A549 (cell line): ENCODE data around the gene MRPS34. TPM values are rescaled to one million over a fixed set of nuclear protein-coding genes. Genes with fewer than 3 reads are reported as not detected.

Source experiments
- ATAC-seq, 2 experiments: fragments of 200-7000 bp in 1 of 2; fragments of >200 bp in 1 of 2; cut with Nextera tagmentation in 1 of 2; cut with Tn5 transposase in 1 of 2; 3 replicates each; pipeline versions ENCODE4 v1.8.0 to v1.9.1; 2018 to 2020; ENCODE audit warnings: mild to moderate bottlenecking in 1 of 2, moderate library complexity in 1 of 2
- CTCF ChIA-PET: fragments of 300-600 bp; sonication (Branson Sonifier 250); formaldehyde crosslinking; extraction: SDS; loops from one replicate; lab custom pipeline; 2021; ENCODE audit warnings: antibody characterized with exemption, inconsistent platforms; lab: Yijun Ruan, JAX
- POLR2A ChIA-PET: fragments of 350-600 bp; formaldehyde crosslinking; extraction: SDS; loops from one replicate; lab custom pipeline; 2021; ENCODE audit warnings: antibody characterized with exemption, inconsistent platforms; lab: Yijun Ruan, JAX
- DNase-seq, 2 experiments: peaks; one replicate each; pipeline versions ENCODE4 v3.0.0 to v3.0.0-alpha.2; 2011 to 2016; ENCODE audit warnings: low read depth in 1 of 2, low spot score in 1 of 2
- FAIRE-seq: peaks from 2 replicates; lab custom pipeline; 2011; peaks lifted over from hg19 to GRCh38; lab: Jason Lieb, UNC
- H3K27ac ChIP-seq, 2 experiments: fragments of >200 bp; sonication (Bioruptor Twin); formaldehyde crosslinking; 3 replicates each; pipeline ENCODE4 v1.5.1; 2016 to 2017
- H3K4me1 ChIP-seq: fragments of >200 bp; sonication (Bioruptor Twin); formaldehyde crosslinking; 3 replicates; pipeline ENCODE4 v1.6.1; 2016
- H3K4me2 ChIP-seq: fragments of >200 bp; sonication (Bioruptor Twin); formaldehyde crosslinking; 3 replicates; pipeline ENCODE4 v1.6.1; 2016
- H3K4me3 ChIP-seq: fragments of >200 bp; sonication (Bioruptor Twin); formaldehyde crosslinking; 3 replicates; pipeline ENCODE4 v1.5.1; 2016
- H3K9me3 ChIP-seq: fragments of >200 bp; sonication (Bioruptor Twin); formaldehyde crosslinking; 3 replicates; pipeline ENCODE4 v1.6.1; 2016
- CHD2 ChIP-seq: fragments of 150-350 bp; IDR thresholded peaks from 2 replicates; pipeline ENCODE4 v1.6.1; 2014; ENCODE audit warnings: low read length; ENCODE audit not compliant: partially characterized antibody
- CHD4 ChIP-seq: fragments of 200-600 bp; sonication (generic); IDR thresholded peaks from 2 replicates; pipeline ENCODE4 v1.6.1; 2016; ENCODE audit warnings: antibody characterized with exemption, mild to moderate bottlenecking, borderline replicate concordance
- EHMT2 ChIP-seq: fragments of 200-600 bp; sonication (generic); IDR thresholded peaks from 2 replicates; pipeline ENCODE4 v1.6.1; 2016; ENCODE audit warnings: antibody characterized with exemption, low read depth, mild to moderate bottlenecking, moderate library complexity
- ESRRA ChIP-seq: fragments of 150-350 bp; IDR thresholded peaks from 2 replicates; pipeline ENCODE4 v1.6.1; 2014; ENCODE audit warnings: mild to moderate bottlenecking, low read length, borderline replicate concordance
- FOSL2 ChIP-seq, 2 experiments: fragments of 450-650 bp in 1 of 2; fragments of >200 bp in 1 of 2; sonication (Bioruptor Twin) in 1 of 2; formaldehyde crosslinking; IDR thresholded peaks; 2 replicates each; pipeline versions ENCODE4 v1.5.0 to v1.6.1; 2016 to 2020; ENCODE audit warnings: mild to moderate bottlenecking in 1 of 2, moderate library complexity in 1 of 2
- GATA3 ChIP-seq: IDR thresholded peaks from 2 replicates; pipeline ENCODE4 v1.6.1; 2012; ENCODE audit warnings: borderline replicate concordance
- HEYL ChIP-seq: fragments of 250-450 bp; sonication (Bioruptor Pico); IDR thresholded peaks from 2 replicates; pipeline ENCODE4 v1.8.0; 2021; ENCODE audit warnings: mild to moderate bottlenecking, moderate library complexity
- HOXB13 ChIP-seq: fragments of 250-450 bp; sonication (Bioruptor Pico); IDR thresholded peaks from 2 replicates; pipeline ENCODE4 v1.5.0; 2020; ENCODE audit warnings: low read depth, mild to moderate bottlenecking, moderate library complexity
- JUNB ChIP-seq: fragments of >200 bp; sonication (Bioruptor Twin); formaldehyde crosslinking; IDR thresholded peaks from 2 replicates; pipeline ENCODE4 v1.6.1; 2016
- MAFK ChIP-seq: fragments of 450-650 bp; IDR thresholded peaks from 2 replicates; pipeline ENCODE4 v1.6.1; 2014; ENCODE audit not compliant: partially characterized antibody
- MYC ChIP-seq: IDR thresholded peaks from 2 replicates; pipeline ENCODE4 v1.6.1; 2012; ENCODE audit warnings: mild to moderate bottlenecking, inconsistent platforms, low read length, improper control_type of control experiment, borderline replicate concordance
- POLR2A ChIP-seq: IDR thresholded peaks from 2 replicates; pipeline ENCODE4 v1.6.1; 2012; ENCODE audit warnings: mild to moderate bottlenecking, low read length
- RAD21 ChIP-seq, 2 experiments: fragments of >200 bp in 1 of 2; sonication (Bioruptor Twin) in 1 of 2; formaldehyde crosslinking in 1 of 2; IDR thresholded peaks in 1 of 2; conservative IDR thresholded peaks in 1 of 2; 2 replicates in 1 of 2; 3 replicates in 1 of 2; pipeline ENCODE4 v1.6.1; 2012 to 2018; ENCODE audit warnings: inconsistent platforms in 1 of 2
- RCOR1 ChIP-seq: fragments of 150-350 bp; IDR thresholded peaks from 2 replicates; pipeline ENCODE4 v1.6.1; 2014; ENCODE audit warnings: antibody characterized with exemption, low read length, low read depth
- RFX5 ChIP-seq: fragments of 450-650 bp; IDR thresholded peaks from 2 replicates; pipeline ENCODE4 v1.7.1; 2014; ENCODE audit warnings: antibody characterized with exemption, mild to moderate bottlenecking, moderate library complexity
- SMC3 ChIP-seq: fragments of >200 bp; sonication (Bioruptor Twin); formaldehyde crosslinking; IDR thresholded peaks from 3 replicates; pipeline ENCODE4 v1.6.1; 2018; ENCODE audit warnings: inconsistent platforms
- TFCP2L1 ChIP-seq: fragments of 250-450 bp; sonication (Bioruptor Pico); IDR thresholded peaks from 2 replicates; pipeline ENCODE4 v1.5.0; 2021; ENCODE audit warnings: mild to moderate bottlenecking
- ZFP36 ChIP-seq: fragments of 450-650 bp; IDR thresholded peaks from 2 replicates; pipeline ENCODE4 v1.6.1; 2014; ENCODE audit warnings: borderline replicate concordance; ENCODE audit not compliant: partially characterized antibody
- ZNF302 ChIP-seq: fragments of 250-450 bp; sonication (Bioruptor Pico); IDR thresholded peaks from 2 replicates; pipeline ENCODE4 v1.9.0; 2021; ENCODE audit warnings: inconsistent platforms, mild to moderate bottlenecking, moderate library complexity
- WGBS: methylation state at CpG from one replicate; pipeline ENCODE4 v1.1.6; 2017; ENCODE audit errors: missing lambda C conversion rate; 5-methylcytosine and 5-hydroxymethylcytosine counted together
- polyA plus RNA-seq, 4 experiments: library from polyadenylated mRNA; depleted of rRNA in 3 of 4; stranded (reverse); fragments of >200 nt; fragmentation: RNase III in 1 of 4; extraction: RNeasy Plus Mini Kit Qiagen cat#74134 plus additional on column Dnase treatment in 1 of 4; gene quantifications; 2 replicates in 3 of 4; 3 replicates in 1 of 4; pipeline ENCODE4 v1.2.3, GENCODE V29; 2011 to 2017
- TF ChIP-seq, protein P1 (sequence below): fragments of >200 bp; sonication (Bioruptor Twin); formaldehyde crosslinking; IDR thresholded peaks from 3 replicates; pipeline ENCODE4 v1.6.1; 2016
- TF ChIP-seq, protein P2 (sequence below): fragments of 450-650 bp; IDR thresholded peaks from 2 replicates; pipeline ENCODE4 v1.6.1; 2014; ENCODE audit warnings: antibody characterized with exemption
- TF ChIP-seq, protein P3 (sequence below): IDR thresholded peaks from 2 replicates; pipeline ENCODE4 v1.6.1; 2012
- TF ChIP-seq, protein P4 (sequence below): fragments of 150-350 bp; IDR thresholded peaks from 2 replicates; pipeline ENCODE4 v1.6.1; 2014; ENCODE audit warnings: low read depth, mild to moderate bottlenecking, low read length

MRPS34 gene
- polyA plus RNA-seq, 2 of the 4 experiments (the other 2 are of a cell fraction) = 118 to 220 TPM

DNA sequence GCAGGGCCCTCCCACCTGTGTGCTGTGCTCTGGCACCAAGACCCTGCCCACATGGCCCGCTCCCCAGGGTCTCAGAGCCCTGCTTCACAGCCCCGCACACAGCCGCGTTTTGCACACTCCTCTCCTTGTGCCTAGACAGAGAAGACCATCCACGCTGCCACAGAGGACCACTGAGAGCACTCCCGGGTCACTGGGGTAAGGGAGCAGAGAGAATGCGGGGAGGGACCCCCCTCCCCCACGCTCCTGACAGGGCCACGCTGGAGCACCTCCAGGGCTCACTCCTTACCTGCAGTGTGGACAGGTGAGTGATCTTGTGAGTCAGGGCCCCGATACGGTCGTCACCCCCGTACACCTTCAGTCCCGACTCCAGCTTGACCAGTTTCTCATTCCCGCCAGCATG is 46.7 kb upstream of the MRPS34 start:
- FAIRE-seq = no peak
- Histone ChIP-seq H3K27ac (no peak overlapping the region), H3K9me3 (no peaks in the 10 kb centered on the region), H3K4me1 (no peaks in the 10 kb centered on the region), H3K4me3 (no peak overlapping the region), H3K4me2 (no peak overlapping the region)
- CTCF ChIA-PET = no interaction called here
- DNase-seq = no peak
- WGBS = 93% methylated on average over 15 of the region's 15 CpGs
- POLR2A ChIA-PET = no interaction called here
- ATAC-seq = no peak
- TF ChIP-seq SMC3 (no peak), TFCP2L1 (no peak), CHD4 (no peak), RAD21 (conservative IDR thresholded peaks at IDR 0.05 in 1 of 2, IDR thresholded peaks at IDR 0.05 in 1 of 2) (no peak), POLR2A (no peak), MYC (no peak), CHD2 (no peak), HOXB13 (CRISPR knock-in tag) (no peak), ZNF302 (no peak), RCOR1 (no peak), FOSL2 (IDR thresholded peaks at IDR 0.05) (no peak), FOSL2 (CRISPR knock-in tag; IDR thresholded peaks at IDR 0.05) (no peak), HEYL (CRISPR knock-in tag) (no peak), ESRRA (no peak), MAFK (no peak)
- TF ChIP-seq, protein P1, sequence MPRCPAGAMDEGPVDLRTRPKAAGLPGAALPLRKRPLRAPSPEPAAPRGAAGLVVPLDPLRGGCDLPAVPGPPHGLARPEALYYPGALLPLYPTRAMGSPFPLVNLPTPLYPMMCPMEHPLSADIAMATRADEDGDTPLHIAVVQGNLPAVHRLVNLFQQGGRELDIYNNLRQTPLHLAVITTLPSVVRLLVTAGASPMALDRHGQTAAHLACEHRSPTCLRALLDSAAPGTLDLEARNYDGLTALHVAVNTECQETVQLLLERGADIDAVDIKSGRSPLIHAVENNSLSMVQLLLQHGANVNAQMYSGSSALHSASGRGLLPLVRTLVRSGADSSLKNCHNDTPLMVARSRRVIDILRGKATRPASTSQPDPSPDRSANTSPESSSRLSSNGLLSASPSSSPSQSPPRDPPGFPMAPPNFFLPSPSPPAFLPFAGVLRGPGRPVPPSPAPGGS = no peak
- TF ChIP-seq, protein P2, sequence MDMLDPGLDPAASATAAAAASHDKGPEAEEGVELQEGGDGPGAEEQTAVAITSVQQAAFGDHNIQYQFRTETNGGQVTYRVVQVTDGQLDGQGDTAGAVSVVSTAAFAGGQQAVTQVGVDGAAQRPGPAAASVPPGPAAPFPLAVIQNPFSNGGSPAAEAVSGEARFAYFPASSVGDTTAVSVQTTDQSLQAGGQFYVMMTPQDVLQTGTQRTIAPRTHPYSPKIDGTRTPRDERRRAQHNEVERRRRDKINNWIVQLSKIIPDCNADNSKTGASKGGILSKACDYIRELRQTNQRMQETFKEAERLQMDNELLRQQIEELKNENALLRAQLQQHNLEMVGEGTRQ = no peak
- TF ChIP-seq, protein P3, sequence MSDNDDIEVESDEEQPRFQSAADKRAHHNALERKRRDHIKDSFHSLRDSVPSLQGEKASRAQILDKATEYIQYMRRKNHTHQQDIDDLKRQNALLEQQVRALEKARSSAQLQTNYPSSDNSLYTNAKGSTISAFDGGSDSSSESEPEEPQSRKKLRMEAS = no peak
- TF ChIP-seq, all 56 proteins: peak for 0

DNA sequence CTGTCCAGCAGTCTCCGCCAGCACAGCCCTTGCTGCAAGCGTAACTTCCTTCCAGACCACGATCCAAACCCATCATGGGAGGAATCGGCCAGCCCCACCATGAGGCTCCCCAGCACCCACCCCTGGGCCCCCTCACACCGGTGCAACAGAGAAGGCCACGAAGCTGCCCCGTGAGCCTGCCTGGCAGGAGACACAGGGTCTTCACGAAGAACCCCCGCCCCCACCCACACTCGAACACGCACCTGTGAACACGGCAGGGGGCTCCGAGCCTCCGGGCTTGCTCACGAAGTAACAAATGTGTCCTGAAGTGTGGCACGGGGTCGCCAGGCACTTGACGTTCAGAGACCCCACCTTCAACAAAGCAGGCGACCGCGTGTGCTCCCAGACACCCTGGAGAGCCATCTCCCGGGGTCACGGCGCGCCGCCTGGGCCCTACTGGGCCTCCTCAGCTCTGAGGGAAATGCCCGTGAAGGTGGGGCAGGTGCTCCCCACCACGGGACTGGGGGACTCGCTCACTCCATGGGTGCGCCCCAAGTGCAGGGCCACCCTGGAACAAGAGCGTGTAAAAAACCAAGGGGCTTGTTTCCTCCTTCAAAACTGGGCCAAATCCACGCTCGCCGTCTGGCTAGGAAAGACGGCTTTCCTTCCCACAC is 46.1 kb upstream of the MRPS34 start:
- DNase-seq = no peak
- WGBS = 96% methylated on average over 22 of the region's 35 CpGs
- Histone ChIP-seq H3K4me2 (no peak overlapping the region), H3K9me3 (no peaks in the 10 kb centered on the region), H3K4me3 (no peak overlapping the region)
- ATAC-seq = no peak
- no peak for FAIRE-seq
- no peak for TF ChIP-seq CHD2
- no peak for TF ChIP-seq ZFP36
- TF ChIP-seq JUNB = no peak
- TF ChIP-seq ESRRA = no peak
- TF ChIP-seq RFX5 = no peak
- TF ChIP-seq, protein P4, sequence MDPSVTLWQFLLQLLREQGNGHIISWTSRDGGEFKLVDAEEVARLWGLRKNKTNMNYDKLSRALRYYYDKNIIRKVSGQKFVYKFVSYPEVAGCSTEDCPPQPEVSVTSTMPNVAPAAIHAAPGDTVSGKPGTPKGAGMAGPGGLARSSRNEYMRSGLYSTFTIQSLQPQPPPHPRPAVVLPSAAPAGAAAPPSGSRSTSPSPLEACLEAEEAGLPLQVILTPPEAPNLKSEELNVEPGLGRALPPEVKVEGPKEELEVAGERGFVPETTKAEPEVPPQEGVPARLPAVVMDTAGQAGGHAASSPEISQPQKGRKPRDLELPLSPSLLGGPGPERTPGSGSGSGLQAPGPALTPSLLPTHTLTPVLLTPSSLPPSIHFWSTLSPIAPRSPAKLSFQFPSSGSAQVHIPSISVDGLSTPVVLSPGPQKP = no peak
- no peak for TF ChIP-seq GATA3
- no peak for TF ChIP-seq EHMT2
- TF ChIP-seq, all 56 proteins: peak for 0
- Histone ChIP-seq H3K4me1 (no peaks in the 10 kb centered on the region), H3K27ac (no peak overlapping the region)
- ChIA-PET POLR2A (no interaction called here), CTCF (no interaction called here)
